K562 (cell line): ENCODE data around the gene GRB2. TPM values are rescaled to one million over a fixed set of nuclear protein-coding genes. Genes with fewer than 3 reads are reported as not detected.

Experiments
- ARHGAP35 ChIP-seq: fragments of 450-650 bp; IDR thresholded peaks from 2 replicates; pipeline ENCODE4 v1.6.1; 2018; ENCODE audit not compliant: partially characterized antibody
- BRD4 ChIP-seq: fragments of 200-600 bp; sonication (generic); IDR thresholded peaks from 2 replicates; pipeline ENCODE4 v1.6.1; 2017; ENCODE audit warnings: inconsistent platforms
- CBX3 ChIP-seq, 2 experiments: IDR thresholded peaks; 1 replicate in 1 of 2; 2 replicates in 1 of 2; pipeline ENCODE4 v1.6.1; 2012; ENCODE audit warnings: inconsistent platforms in 2 of 2, low read length in 2 of 2, borderline replicate concordance in 1 of 2, control low read depth in 1 of 2
- CREBBP ChIP-seq: IDR thresholded peaks from one replicate; pipeline ENCODE4 v1.6.1; 2012; ENCODE audit warnings: low read depth, mild to moderate bottlenecking, control low read depth, inconsistent platforms, low read length
- EZH2 ChIP-seq: IDR thresholded peaks from 2 replicates; pipeline ENCODE4 v1.6.1; 2012; ENCODE audit warnings: low read depth, mild to moderate bottlenecking, inconsistent platforms, low read length, borderline replicate concordance
- FOXP1 ChIP-seq: sonication (generic); formaldehyde crosslinking; IDR thresholded peaks from 2 replicates; pipeline ENCODE4 v1.8.0; 2022; ENCODE audit warnings: mild to moderate bottlenecking, missing genetic modification reagents
- HCFC1 ChIP-seq: IDR thresholded peaks from 2 replicates; pipeline ENCODE4 v1.6.1; 2012; ENCODE audit warnings: low read depth, low read length, improper control_type of control experiment
- HNRNPH1 ChIP-seq: fragments of 200-400 bp; formaldehyde crosslinking; optimal IDR thresholded peaks from 2 replicates; pipeline ENCODE3; 2017; ENCODE audit warnings: low read depth, mild to moderate bottlenecking, low read length, moderate library complexity
- IFI16 ChIP-seq: fragments of 250-450 bp; sonication (Bioruptor Pico); IDR thresholded peaks from 2 replicates; pipeline ENCODE4 v2.1.2; 2022; ENCODE audit warnings: mild to moderate bottlenecking, inconsistent platforms
- MTA2 ChIP-seq: fragments of 450-650 bp; IDR thresholded peaks from 2 replicates; pipeline ENCODE4 v1.6.1; 2016; ENCODE audit warnings: low read depth
- MYNN ChIP-seq, 2 experiments: sonication (generic); formaldehyde crosslinking in 1 of 2; IDR thresholded peaks; 2 replicates each; pipeline versions ENCODE4 v1.5.0 to v1.6.1; 2016 to 2020; ENCODE audit warnings: antibody characterized with exemption in 1 of 2, missing genetic modification reagents in 1 of 2
- POLR2B ChIP-seq: fragments of 450-650 bp; IDR thresholded peaks from 2 replicates; pipeline ENCODE4 v1.6.1; 2018; ENCODE audit warnings: low read depth; ENCODE audit not compliant: partially characterized antibody
- RBBP5 ChIP-seq: fragments of 200-600 bp; sonication (generic); IDR thresholded peaks from 2 replicates; pipeline ENCODE4 v1.6.1; 2012; ENCODE audit warnings: borderline replicate concordance, mild to moderate bottlenecking, low read length, control low read depth, inconsistent platforms; ENCODE audit not compliant: insufficient read depth, poor library complexity, severe bottlenecking
- RNF2 ChIP-seq: sonication (generic); IDR thresholded peaks from 2 replicates; pipeline ENCODE4 v1.6.1; 2016
- SMARCC2 ChIP-seq: fragments of 450-650 bp; IDR thresholded peaks from 2 replicates; pipeline ENCODE4 v1.6.1; 2017; ENCODE audit warnings: antibody characterized with exemption, moderate library complexity, mild to moderate bottlenecking, low read depth
- SREBF1 ChIP-seq: fragments of 150-350 bp; IDR thresholded peaks from 2 replicates; pipeline ENCODE4 v1.6.1; 2014; ENCODE audit warnings: antibody characterized with exemption, low read depth, low read length, borderline replicate concordance
- SRSF9 ChIP-seq: fragments of 200-400 bp; formaldehyde crosslinking; IDR thresholded peaks from 2 replicates; pipeline ENCODE4 v1.6.1; 2017; ENCODE audit warnings: low read depth, low read length, borderline replicate concordance
- ZFP36 ChIP-seq: fragments of 150-350 bp; IDR thresholded peaks from 2 replicates; pipeline ENCODE4 v1.6.1; 2018; ENCODE audit warnings: low read length, low read depth; ENCODE audit not compliant: partially characterized antibody
- ZNF146 ChIP-seq: IDR thresholded peaks from one replicate; pipeline ENCODE4 v1.6.1; 2018; ENCODE audit warnings: missing compliant biosample characterization; ENCODE audit not compliant: unreplicated experiment
- ZNF174 ChIP-seq: fragments of 250-450 bp; sonication (Bioruptor Pico); IDR thresholded peaks from 2 replicates; pipeline ENCODE4 v1.4.0; 2020; ENCODE audit warnings: mild to moderate bottlenecking
- ZNF274 ChIP-seq: IDR thresholded peaks from 2 replicates; pipeline ENCODE4 v1.6.1; 2011; ENCODE audit warnings: low read depth, mild to moderate bottlenecking, low read length, moderate library complexity, borderline replicate concordance
- ZNF3 ChIP-seq: fragments of 250-450 bp; sonication (Bioruptor Pico); IDR thresholded peaks from 2 replicates; pipeline ENCODE4 v1.5.0; 2021; ENCODE audit warnings: mild to moderate bottlenecking, moderate library complexity
- ZNF507 ChIP-seq: conservative IDR thresholded peaks from 2 replicates; pipeline ENCODE4 v1.6.1; 2017; ENCODE audit warnings: missing genetic modification characterization, missing compliant biosample characterization
- ZNF780A ChIP-seq: fragments of 250-450 bp; sonication (Bioruptor Pico); IDR thresholded peaks from 2 replicates; pipeline ENCODE4 v1.5.0; 2021; ENCODE audit warnings: mild to moderate bottlenecking
- polyA plus RNA-seq, 8 experiments: library from polyadenylated mRNA; depleted of rRNA in 4 of 8; stranded (reverse) in 5 of 8; unstranded in 3 of 8; fragments of >200 nt; fragmentation: Nextera tagmentation in 2 of 8; fragmentation: Illumina TruSeq in 1 of 8; extraction: Ambion mirVana in 2 of 8; extraction: Trizol in 1 of 8; gene quantifications; 2 replicates each; pipeline versions ENCODE4 v1.2.1 to v1.2.3, GENCODE V29; 2011 to 2014; ENCODE audit warnings: inconsistent platforms in 1 of 8, missing spikeins in 1 of 8
- total RNA-seq, 7 experiments: library from RNA; depleted of rRNA in 6 of 7; stranded (reverse); fragments of >200 nt in 6 of 7; fragmentation: Illumina TruSeq in 2 of 7; extraction: Trizol in 2 of 7; gene quantifications; 2 replicates each; pipeline versions ENCODE4 v1.2.1 to v1.2.3, GENCODE V29; 2011 to 2021; ENCODE audit warnings: low replicate concordance in 1 of 7
- TF ChIP-seq, protein P1 (sequence below): fragments of 450-650 bp; formaldehyde crosslinking; IDR thresholded peaks from 2 replicates; pipeline ENCODE4 v1.4.0; 2022; ENCODE audit warnings: missing genetic modification characterization
- TF ChIP-seq, protein P2 (sequence below): sonication (generic); formaldehyde crosslinking; IDR thresholded peaks from 2 replicates; pipeline ENCODE4 v1.8.0; 2022; ENCODE audit warnings: mild to moderate bottlenecking, missing genetic modification reagents
- TF ChIP-seq, protein P3 (sequence below): fragments of 450-650 bp; conservative IDR thresholded peaks from 2 replicates; pipeline ENCODE4 v1.6.1; 2016; ENCODE audit warnings: missing genetic modification characterization, low read depth, mild to moderate bottlenecking, missing compliant biosample characterization, moderate library complexity

GRB2 gene
- total and polyA plus RNA-seq, 9 of the 15 experiments (the other 6 are each of a cell fraction or from before 2014, with no cell fraction given): 57.2 to 136 (median 84.8) TPM

DNA sequence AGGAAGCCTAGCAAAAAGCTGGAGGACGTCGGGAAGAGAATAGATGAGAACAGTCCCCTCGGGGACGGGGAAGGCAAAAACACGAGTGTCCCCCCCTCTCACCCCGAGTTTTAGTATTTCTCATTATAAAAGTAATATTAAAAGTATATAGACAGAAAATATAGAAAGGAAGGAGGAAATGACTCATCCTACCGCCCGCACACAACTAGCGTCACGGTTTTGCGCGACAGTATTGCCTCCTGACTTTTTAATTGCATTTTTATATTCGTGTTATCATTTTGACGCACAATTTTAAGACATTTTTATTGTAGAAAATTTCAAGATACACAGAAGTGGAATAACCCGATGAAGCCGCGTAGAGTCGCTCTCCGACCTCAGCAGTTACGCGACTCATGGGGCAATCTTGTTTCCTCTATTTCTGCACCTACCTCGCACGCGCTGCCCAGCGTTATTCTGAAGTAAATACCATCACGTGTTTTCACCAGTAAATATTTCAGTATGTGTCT lies 115.6 kb downstream of the GRB2 start (continued):
- TF ChIP-seq, protein P1, sequence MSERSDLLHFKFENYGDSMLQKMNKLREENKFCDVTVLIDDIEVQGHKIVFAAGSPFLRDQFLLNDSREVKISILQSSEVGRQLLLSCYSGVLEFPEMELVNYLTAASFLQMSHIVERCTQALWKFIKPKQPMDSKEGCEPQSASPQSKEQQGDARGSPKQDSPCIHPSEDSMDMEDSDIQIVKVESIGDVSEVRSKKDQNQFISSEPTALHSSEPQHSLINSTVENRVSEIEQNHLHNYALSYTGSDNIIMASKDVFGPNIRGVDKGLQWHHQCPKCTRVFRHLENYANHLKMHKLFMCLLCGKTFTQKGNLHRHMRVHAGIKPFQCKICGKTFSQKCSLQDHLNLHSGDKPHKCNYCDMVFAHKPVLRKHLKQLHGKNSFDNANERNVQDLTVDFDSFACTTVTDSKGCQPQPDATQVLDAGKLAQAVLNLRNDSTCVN: no peak
- TF ChIP-seq ZNF507 (tag) (no peak), CREBBP (no peak), SMARCC2 (peak; percentile 74; the same call in 1 of the 2 replicates), ZFP36 (no peak), RNF2 (peak; percentile 12; the same call in 1 of the 2 replicates), ZNF274 (no peak), MYNN (IDR thresholded peaks at IDR 0.05) (no peak), MYNN (CRISPR knock-in tag; IDR thresholded peaks at IDR 0.05) (no peak), BRD4 (no peak; the same call in 1 of the 2 replicates), ZNF3 (no peak), MTA2 (peak; percentile 12; the same call in 1 of the 2 replicates), FOXP1 (no peak), POLR2B (peak; percentile 15), ZNF174 (CRISPR knock-in tag) (no peak), HCFC1 (no peak), SREBF1 (no peak), HNRNPH1 (no peak), ARHGAP35 (no peak), ZNF146 (CRISPR knock-in tag) (no peak), RBBP5 (no peak), IFI16 (CRISPR knock-in tag) (no peak), EZH2 (no peak), SRSF9 (no peak), ZNF780A (CRISPR knock-in tag) (no peak), CBX3 (IDR thresholded peaks at IDR 0.05; ENCODE audit: borderline replicate concordance in 1 of 2, low read length in 2 of 2) (no peak)
- TF ChIP-seq, protein P2, sequence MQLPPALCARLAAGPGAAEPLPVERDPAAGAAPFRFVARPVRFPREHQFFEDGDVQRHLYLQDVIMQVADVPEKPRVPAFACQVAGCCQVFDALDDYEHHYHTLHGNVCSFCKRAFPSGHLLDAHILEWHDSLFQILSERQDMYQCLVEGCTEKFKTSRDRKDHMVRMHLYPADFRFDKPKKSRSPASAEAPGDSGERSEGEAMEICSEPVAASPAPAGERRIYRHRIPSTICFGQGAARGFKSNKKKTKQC (CRISPR knock-in tag): no peak
- TF ChIP-seq, protein P3, sequence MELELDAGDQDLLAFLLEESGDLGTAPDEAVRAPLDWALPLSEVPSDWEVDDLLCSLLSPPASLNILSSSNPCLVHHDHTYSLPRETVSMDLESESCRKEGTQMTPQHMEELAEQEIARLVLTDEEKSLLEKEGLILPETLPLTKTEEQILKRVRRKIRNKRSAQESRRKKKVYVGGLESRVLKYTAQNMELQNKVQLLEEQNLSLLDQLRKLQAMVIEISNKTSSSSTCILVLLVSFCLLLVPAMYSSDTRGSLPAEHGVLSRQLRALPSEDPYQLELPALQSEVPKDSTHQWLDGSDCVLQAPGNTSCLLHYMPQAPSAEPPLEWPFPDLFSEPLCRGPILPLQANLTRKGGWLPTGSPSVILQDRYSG: no peak
